BLaER1 treated with 17β-estradiol and CSF1 and Interleukin-3, amounts not matched to agents 10 nM and 100 nM (cell line): Measurements from ENCODE around the gene KRT35.

Source experiments
- H3K27ac ChIP-seq, 11 experiments: shearing (Covaris generic); formaldehyde crosslinking; 2 replicates each; pipeline ENCODE4 v1.8.1; 2022
- H3K27me3 ChIP-seq, 11 experiments: shearing (Covaris generic); formaldehyde crosslinking; 2 replicates each; pipeline ENCODE4 v1.8.1; 2022
- H3K36me3 ChIP-seq, 11 experiments: shearing (Covaris generic); formaldehyde crosslinking; 2 replicates each; pipeline ENCODE4 v1.8.1; 2022
- H3K4me1 ChIP-seq, 10 experiments: shearing (Covaris generic); formaldehyde crosslinking; 2 replicates each; pipeline ENCODE4 v1.8.1; 2022
- H3K4me2 ChIP-seq, 11 experiments: shearing (Covaris generic); formaldehyde crosslinking; 2 replicates each; pipeline ENCODE4 v1.8.1; 2022
- H3K4me3 ChIP-seq, 10 experiments: shearing (Covaris generic); formaldehyde crosslinking; 2 replicates each; pipeline ENCODE4 v1.8.1; 2022
- H3K9ac ChIP-seq, 11 experiments: shearing (Covaris generic); formaldehyde crosslinking; 2 replicates each; pipeline ENCODE4 v1.8.1; 2022
- H3K9me3 ChIP-seq, 11 experiments: shearing (Covaris generic); formaldehyde crosslinking; replicated peaks in 1 of 11; 2 replicates each; pipeline ENCODE4 v1.8.1; 2022
- H4K20me1 ChIP-seq, 11 experiments: shearing (Covaris generic); formaldehyde crosslinking; 2 replicates each; pipeline ENCODE4 v1.8.1; 2022
- Cebpa-rat ChIP-seq, 11 experiments: shearing (Covaris generic); IDR thresholded peaks; 2 replicates each; pipeline ENCODE4 v1.8.1; 2022

Gene KRT35

GRCh38 chr17:41428591-41429291, 52.2 kb downstream of the KRT35 start:
- Histone ChIP-seq H3K27me3 (no peaks in the 10 kb centered on the region), H3K4me3 (no peak overlapping the region), H3K4me2 (no peak overlapping the region), H4K20me1 (no peaks in the 10 kb centered on the region), H3K9me3 (no peaks in the 10 kb centered on the region), H3K36me3 (no peaks in the 10 kb centered on the region), H3K9ac (no peak overlapping the region), H3K27ac (no peak overlapping the region), H3K4me1 (peaks cover 0 to 17% (median 0%) of the 10 kb centered on the region in 10 experiments; a peak in 3 of 20 replicates)
- no peak for TF ChIP-seq Cebpa-rat (IDR thresholded peaks at IDR 0.05)
